ENCODE data around the gene TMEM154.

TMEM154 gene

GRCh38 chr4:152633118-152633517 is 46.7 kb downstream of the TMEM154 start:
- Histone ChIP-seq H4K20me1 (ENCODE audit: insufficient read depth, low read length) (no peaks in the 10 kb centered on the region), H3K4me3 (ENCODE audit: low read depth, low read length, poor library complexity, severe bottlenecking) (no peak overlapping the region), H3K9me3 (ENCODE audit: low read length) (no peaks in the 10 kb centered on the region), H3K9ac (ENCODE audit: low read length) (no peak overlapping the region), H3K27ac (ENCODE audit: low read depth, low read length, poor library complexity, severe bottlenecking) (no peak overlapping the region), H3K4me2 (ENCODE audit: low read length) (no peak overlapping the region), H3F3A (ENCODE audit: insufficient read depth, low read length) (no peaks in the 10 kb centered on the region), H2AFZ (ENCODE audit: low read length) (no peak overlapping the region), H3K4me1 (ENCODE audit: insufficient read depth, low read length, severe bottlenecking) (no peaks in the 10 kb centered on the region), H3K9me2 (ENCODE audit: low read depth, low read length) (no peaks in the 10 kb centered on the region), H3K27me3 (ENCODE audit: insufficient read depth, low read length) (no peaks in the 10 kb centered on the region), H3K79me2 (ENCODE audit: insufficient read depth, low read length) (no peaks in the 10 kb centered on the region), H3K36me3 (ENCODE audit: insufficient read depth, low read length) (no peaks in the 10 kb centered on the region)
- TF ChIP-seq CTCF (IDR thresholded peaks at IDR 0.05; ENCODE audit: low read length), result no peak
- no peak for TF ChIP-seq EZH2 (IDR thresholded peaks at IDR 0.05; ENCODE audit: borderline replicate concordance, low read length)

GRCh38 chr4:152630324-152630723 is 49.5 kb downstream of the TMEM154 start:
- TF ChIP-seq CTCF (IDR thresholded peaks at IDR 0.05; ENCODE audit: low read length) (no peak), EZH2 (IDR thresholded peaks at IDR 0.05; ENCODE audit: borderline replicate concordance, low read length) (no peak)
- H3K9ac ChIP-seq (ENCODE audit: low read length), result no peak overlapping the region
- no peak overlapping the region for H3K4me3 ChIP-seq (ENCODE audit: low read depth, low read length, poor library complexity, severe bottlenecking)
- no peak overlapping the region for H3K4me2 ChIP-seq (ENCODE audit: low read length)
- no peaks in the 10 kb centered on the region for H4K20me1 ChIP-seq (ENCODE audit: insufficient read depth, low read length)
- H3F3A ChIP-seq (ENCODE audit: insufficient read depth, low read length), result no peaks in the 10 kb centered on the region
- no peaks in the 10 kb centered on the region for H3K79me2 ChIP-seq (ENCODE audit: insufficient read depth, low read length)
- no peaks in the 10 kb centered on the region for H3K27me3 ChIP-seq (ENCODE audit: insufficient read depth, low read length)
- H3K36me3 ChIP-seq (ENCODE audit: insufficient read depth, low read length), result no peaks in the 10 kb centered on the region
- H2AFZ ChIP-seq (ENCODE audit: low read length), result no peak overlapping the region
- H3K27ac ChIP-seq (ENCODE audit: low read depth, low read length, poor library complexity, severe bottlenecking), result no peak overlapping the region
- H3K9me3 ChIP-seq (ENCODE audit: low read length), result no peaks in the 10 kb centered on the region
- H3K9me2 ChIP-seq (ENCODE audit: low read depth, low read length), result no peaks in the 10 kb centered on the region
- no peaks in the 10 kb centered on the region for H3K4me1 ChIP-seq (ENCODE audit: insufficient read depth, low read length, severe bottlenecking)

- Histone ChIP-seq H3K9me3 (ENCODE audit: low read length) (no peaks in the 10 kb centered on the region), H3K4me1 (ENCODE audit: insufficient read depth, low read length, severe bottlenecking) (no peaks in the 10 kb centered on the region), H4K20me1 (ENCODE audit: insufficient read depth, low read length) (no peaks in the 10 kb centered on the region), H3K79me2 (ENCODE audit: insufficient read depth, low read length) (no peaks in the 10 kb centered on the region), H3K4me2 (ENCODE audit: low read length) (no peak overlapping the region), H3K27ac (ENCODE audit: low read depth, low read length, poor library complexity, severe bottlenecking) (no peak overlapping the region), H3K36me3 (ENCODE audit: insufficient read depth, low read length) (no peaks in the 10 kb centered on the region), H3K4me3 (ENCODE audit: low read depth, low read length, poor library complexity, severe bottlenecking) (no peak overlapping the region), H3K9ac (ENCODE audit: low read length) (no peak overlapping the region), H3K9me2 (ENCODE audit: low read depth, low read length) (no peaks in the 10 kb centered on the region), H2AFZ (ENCODE audit: low read length) (no peak overlapping the region), H3F3A (ENCODE audit: insufficient read depth, low read length) (no peaks in the 10 kb centered on the region), H3K27me3 (ENCODE audit: insufficient read depth, low read length) (no peaks in the 10 kb centered on the region)
- no peak for TF ChIP-seq EZH2 (IDR thresholded peaks at IDR 0.05; ENCODE audit: borderline replicate concordance, low read length)
- no peak for TF ChIP-seq CTCF (IDR thresholded peaks at IDR 0.05; ENCODE audit: low read length)
Observed at GRCh38 chr4:152629908-152630307, 49.9 kb downstream of the TMEM154 start.

Measured in OCI-LY1 (cell line).